ENCODE data around the gene FAHD2B.
"Not testable (repeated sequence)": the region's sequence is repeated elsewhere in the genome, so short reads cannot be mapped to it uniquely, and the experiment has no call there.

FAHD2B gene, protein sequence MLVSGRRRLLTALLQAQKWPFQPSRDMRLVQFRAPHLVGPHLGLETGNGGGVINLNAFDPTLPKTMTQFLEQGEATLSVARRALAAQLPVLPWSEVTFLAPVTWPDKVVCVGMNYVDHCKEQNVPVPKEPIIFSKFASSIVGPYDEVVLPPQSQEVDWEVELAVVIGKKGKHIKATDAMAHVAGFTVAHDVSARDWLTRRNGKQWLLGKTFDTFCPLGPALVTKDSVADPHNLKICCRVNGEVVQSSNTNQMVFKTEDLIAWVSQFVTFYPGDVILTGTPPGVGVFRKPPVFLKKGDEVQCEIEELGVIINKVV

GRCh38 chr2:97094772-97095611, at the start of gene FAHD2B:
Gene FAHD2B, minus strand, starts transcription at chr2:97094882. Its CDS starts 3,176 bp downstream, at chr2:97091706.
- Histone ChIP-seq H3K4me3 (peak within 1 kb of the TSS; percentile 68), H3K27ac (peak within 1 kb of the TSS; percentile 66 to 84)
- not testable (repeated sequence) for DNase-seq (ENCODE audit: low spot score)

- not testable (repeated sequence) for H3K27ac ChIP-seq; DNase-seq (ENCODE audit: low spot score); H3K4me3 ChIP-seq
These were observed 49.3 kb upstream of the FAHD2B start for GRCh38 chr2:97144016-97144415.

GRCh38 chr2:97129090-97129489, 34.4 kb upstream of the FAHD2B start:
- H3K4me3 ChIP-seq; H3K27ac ChIP-seq; DNase-seq (ENCODE audit: low spot score): not testable (repeated sequence)

- DNase-seq (ENCODE audit: low spot score), result not testable (repeated sequence)
- Histone ChIP-seq H3K27ac (peak overlapping the region; percentile 87 to 99), H3K4me3 (peak overlapping the region; percentile 93)
These were observed 19.2 kb upstream of the FAHD2B start for GRCh38 chr2:97113882-97114255.

DNA sequence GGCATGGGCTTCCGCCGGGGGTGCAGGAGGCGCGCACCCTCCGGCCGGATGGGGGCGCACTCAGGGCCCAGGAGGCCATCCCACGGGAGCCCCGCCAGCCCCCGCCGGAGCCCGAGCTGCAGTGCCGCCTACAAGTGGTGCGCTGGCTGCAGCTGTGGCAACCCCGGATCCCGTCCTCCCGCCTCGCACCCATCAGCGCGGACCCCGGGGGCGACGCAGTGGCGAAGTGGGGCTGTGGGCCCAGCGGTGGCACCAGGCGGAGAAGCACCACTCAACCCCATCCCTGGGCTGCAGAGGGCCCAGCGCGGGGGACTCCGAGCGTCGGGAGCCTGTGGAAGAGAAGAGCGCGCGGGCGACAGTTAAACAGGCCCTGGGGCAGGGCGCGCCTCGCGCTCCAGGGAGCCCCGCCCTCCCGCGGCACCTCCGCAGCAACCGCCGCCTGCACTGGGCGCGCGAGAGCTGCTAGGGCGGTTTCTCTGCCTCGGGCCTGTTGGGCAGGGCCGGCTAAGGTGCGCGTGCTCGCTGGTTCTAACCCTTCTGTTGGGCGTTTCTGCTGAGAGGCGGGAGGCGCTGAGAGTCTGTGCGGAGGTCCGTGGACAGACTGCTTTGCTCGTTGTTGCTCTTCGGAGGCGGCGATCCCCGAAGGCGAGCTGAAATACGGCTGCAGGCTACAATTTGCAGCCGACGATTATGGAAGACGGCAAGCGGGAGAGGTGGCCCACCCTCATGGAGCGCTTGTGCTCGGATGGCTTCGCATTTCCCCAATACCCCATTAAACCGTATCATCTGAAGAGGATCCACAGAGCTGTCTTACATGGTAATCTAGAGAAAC, 18.6 kb upstream of the FAHD2B start, which contains the start of gene ANKRD36:
Gene ANKRD36 (plus strand): TSS at position 104 of the 832 bp plus-strand sequence. CDS start 587 bp downstream, at position 691.
- Histone ChIP-seq H3K4me3 (peak within 1 kb of the TSS; percentile 93), H3K27ac (peak within 1 kb of the TSS; percentile 87 to 99)
- DNase-seq (ENCODE audit: low spot score), result peak; percentile 82
- TF ChIP-seq, protein P1, sequence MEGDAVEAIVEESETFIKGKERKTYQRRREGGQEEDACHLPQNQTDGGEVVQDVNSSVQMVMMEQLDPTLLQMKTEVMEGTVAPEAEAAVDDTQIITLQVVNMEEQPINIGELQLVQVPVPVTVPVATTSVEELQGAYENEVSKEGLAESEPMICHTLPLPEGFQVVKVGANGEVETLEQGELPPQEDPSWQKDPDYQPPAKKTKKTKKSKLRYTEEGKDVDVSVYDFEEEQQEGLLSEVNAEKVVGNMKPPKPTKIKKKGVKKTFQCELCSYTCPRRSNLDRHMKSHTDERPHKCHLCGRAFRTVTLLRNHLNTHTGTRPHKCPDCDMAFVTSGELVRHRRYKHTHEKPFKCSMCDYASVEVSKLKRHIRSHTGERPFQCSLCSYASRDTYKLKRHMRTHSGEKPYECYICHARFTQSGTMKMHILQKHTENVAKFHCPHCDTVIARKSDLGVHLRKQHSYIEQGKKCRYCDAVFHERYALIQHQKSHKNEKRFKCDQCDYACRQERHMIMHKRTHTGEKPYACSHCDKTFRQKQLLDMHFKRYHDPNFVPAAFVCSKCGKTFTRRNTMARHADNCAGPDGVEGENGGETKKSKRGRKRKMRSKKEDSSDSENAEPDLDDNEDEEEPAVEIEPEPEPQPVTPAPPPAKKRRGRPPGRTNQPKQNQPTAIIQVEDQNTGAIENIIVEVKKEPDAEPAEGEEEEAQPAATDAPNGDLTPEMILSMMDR (IDR thresholded peaks at IDR 0.05), result peak; percentile 36

DNA sequence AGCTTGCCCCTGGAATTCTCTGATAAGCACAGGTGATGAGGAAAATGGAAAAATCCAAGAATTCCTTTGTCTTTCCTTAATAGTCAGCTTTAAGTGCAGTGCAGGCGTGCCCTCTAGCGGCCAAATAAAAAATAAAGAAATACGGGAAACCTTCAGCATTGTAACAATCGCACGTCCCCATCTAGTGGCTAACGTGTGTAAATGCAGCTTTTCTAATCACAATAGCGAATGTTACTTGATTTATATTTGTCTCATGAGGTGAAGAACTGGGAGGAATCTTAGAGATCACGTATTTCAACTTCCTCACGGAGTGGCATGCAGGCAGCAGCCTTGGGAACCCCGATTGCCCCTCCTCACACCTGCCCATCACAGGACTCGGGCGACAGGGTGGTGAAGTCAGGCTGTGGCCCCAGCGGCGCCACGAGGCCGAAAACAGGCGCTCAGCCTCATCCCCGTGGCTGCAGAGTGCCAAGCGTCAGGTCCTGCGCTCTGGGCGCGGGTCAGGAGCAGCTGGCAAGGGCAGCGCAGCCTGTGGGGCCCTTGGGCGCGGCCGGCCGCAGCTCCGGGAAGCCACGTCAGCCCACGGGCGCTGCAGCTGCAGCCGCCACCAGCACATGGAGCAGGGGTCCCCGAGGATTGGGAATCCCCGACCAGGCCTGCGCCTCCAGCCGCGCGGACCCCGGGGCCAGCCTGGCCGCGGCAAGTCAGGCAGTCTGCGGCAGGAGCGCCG, 17.8 kb upstream of the FAHD2B start:
- Histone ChIP-seq H3K27ac (peak overlapping the region; percentile 87 to 99), H3K4me3 (peak overlapping the region; percentile 93)
- DNase-seq (ENCODE audit: low spot score), result not testable (repeated sequence)
- TF ChIP-seq, protein P1 (IDR thresholded peaks at IDR 0.05), result peak; percentile 73

- not testable (repeated sequence) for DNase-seq (ENCODE audit: low spot score); H3K4me3 ChIP-seq; H3K27ac ChIP-seq
These were observed 16.6 kb upstream of the FAHD2B start for GRCh38 chr2:97111246-97111645.

- H3K4me3 ChIP-seq; DNase-seq (ENCODE audit: low spot score); H3K27ac ChIP-seq: not testable (repeated sequence)
These were observed 12.2 kb upstream of the FAHD2B start for GRCh38 chr2:97106878-97107277.

DNA sequence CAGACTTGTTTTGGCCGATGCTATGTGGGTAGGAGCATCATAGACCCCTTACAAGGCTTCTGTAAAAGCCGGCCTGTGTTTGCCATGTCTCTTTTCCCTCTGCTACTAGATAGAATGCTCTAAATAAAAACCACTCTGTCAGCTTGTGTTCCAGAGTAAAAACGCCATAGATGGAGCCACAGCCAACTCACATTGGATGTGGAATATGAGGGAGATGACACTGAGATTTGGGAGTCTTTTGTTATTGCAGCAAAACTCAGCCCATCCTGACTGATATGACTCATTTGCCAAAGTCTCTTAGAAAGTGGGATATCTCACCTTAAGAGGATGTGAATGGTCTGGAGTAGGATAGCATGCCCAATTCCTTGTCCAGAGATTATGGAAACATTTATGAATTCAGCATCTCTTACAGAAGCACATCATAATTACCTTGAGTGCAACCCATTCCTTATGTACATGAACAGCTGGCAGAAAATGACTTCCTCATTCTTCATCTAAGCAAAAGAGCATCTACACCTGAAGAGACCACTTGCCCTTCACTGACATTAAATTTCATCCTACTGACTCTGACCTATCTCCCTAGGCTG, 4.2 kb upstream of the FAHD2B start:
- not testable (repeated sequence) for H3K27ac ChIP-seq; DNase-seq (ENCODE audit: low spot score); H3K4me3 ChIP-seq

DNA sequence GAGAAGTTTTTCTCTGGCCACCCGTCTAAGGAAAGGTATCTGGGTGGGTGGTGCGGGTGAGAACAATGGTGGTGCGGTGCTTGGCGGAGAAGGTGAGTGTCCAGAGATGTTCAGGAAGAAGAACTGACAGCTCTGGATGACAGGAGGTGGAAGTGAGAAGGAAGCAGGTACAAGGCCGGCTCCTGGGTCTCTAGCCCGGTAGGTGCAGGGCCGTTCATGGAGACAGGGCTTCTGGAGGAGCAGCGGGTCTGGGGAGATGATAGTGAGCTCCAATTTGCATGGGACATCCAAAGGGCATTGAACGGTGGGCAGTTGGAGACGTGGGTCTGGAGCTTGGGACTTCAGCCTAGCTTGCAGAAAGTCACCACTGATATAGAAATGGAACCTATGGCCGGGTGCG, 979 bp upstream of the FAHD2B start:
- no peak for DNase-seq (ENCODE audit: low spot score)
- H3K27ac ChIP-seq, result peak overlapping the region in 1 of 2 donors; percentile 84
- TF ChIP-seq, protein P1 (IDR thresholded peaks at IDR 0.05), result no peak
- peak overlapping the region; percentile 68 for H3K4me3 ChIP-seq

DNA sequence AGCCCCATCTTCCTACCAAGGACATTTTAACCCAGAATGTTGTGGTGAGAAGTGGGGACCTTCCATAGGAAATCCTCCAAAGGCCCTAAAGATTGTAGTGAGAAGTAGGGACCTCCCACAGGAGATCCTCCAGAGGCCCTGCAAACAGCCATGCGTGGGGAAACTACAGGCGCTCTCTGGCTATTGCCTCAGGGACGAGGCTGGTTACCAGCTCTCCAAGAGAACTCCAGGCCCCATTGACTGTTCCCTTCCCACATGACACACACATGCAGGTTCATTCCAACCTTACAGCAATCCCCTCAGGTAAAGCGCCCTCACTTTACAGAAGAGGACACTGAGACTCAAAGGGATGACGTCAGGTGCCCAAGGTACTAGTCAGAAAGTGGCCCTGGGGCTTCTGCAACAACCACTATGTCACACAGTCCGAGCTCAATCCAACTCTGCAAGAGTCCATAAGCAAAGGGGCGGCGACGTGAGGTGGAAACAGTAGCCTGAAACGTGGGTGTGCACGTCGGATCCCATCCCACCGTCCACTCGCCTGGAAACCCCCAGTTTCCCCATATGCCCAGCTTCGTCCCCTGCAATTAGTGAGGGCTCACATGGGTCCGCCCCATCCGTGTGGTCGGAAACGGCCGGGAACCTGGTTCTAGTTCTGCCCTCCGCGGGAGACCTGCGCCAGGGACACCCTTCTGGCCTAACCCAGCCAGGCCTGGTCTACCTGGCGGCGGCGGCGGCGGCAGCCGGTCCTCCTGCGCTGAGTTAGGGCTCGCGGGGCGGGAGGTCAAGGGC, 505 bp downstream of the FAHD2B start:
- DNase-seq (ENCODE audit: low spot score), result not testable (repeated sequence)
- H3K4me3 ChIP-seq, result peak overlapping the region; percentile 68
- peak overlapping the region in 1 of 2 donors; percentile 84 for H3K27ac ChIP-seq

DNA sequence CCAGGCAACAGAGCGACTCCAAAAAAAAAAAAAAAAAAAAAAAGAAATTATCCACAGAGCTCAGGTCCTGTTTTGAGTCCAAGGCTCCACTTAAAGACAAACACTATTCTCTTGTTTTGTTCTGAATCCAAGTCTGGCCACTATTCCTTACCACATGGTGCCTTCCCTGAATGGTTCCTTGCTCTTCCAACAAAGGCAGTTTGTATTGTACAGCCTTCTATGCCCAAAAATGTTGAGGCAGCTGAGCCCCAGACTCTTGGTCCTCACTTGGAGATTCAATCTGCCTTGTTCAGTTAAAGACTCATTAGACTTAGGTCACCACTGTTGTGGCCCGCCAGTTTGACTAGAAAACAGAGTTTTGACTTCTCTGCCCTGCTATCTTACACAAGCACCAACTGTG, 1.7 kb downstream of the FAHD2B start:
- not testable (repeated sequence) for H3K4me3 ChIP-seq; DNase-seq (ENCODE audit: low spot score); H3K27ac ChIP-seq

DNA sequence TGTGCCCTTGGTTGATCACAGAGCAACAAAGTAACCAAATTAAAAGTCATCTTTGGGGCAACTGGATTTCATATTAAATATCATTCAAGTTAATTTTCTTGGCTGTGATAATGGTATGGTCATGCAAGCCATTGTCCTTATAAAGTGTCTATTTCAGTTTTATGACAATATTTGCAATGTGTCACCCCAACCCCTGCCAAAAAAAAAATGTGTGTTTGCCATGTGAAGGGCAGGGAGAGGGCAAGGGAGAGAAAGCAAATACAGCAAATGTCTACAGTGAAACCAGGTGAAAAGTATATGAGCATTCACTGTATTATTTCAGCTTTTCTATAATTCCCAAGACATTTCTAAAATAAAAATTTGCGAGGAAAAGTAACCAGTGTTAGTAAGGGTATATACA, 6.0 kb downstream of the FAHD2B start:
- not testable (repeated sequence) for H3K27ac ChIP-seq

More for the DNA sequence above, 6.0 kb downstream of the FAHD2B start:
- not testable (repeated sequence) for H3K4me3 ChIP-seq; DNase-seq (ENCODE audit: low spot score)
